Stimulated activated naive CD8-positive, alpha-beta T cell treated with anti-CD3 and anti-CD28 coated beads, Interleukin-15, Interleukin-2, amounts not matched to agents 100 ng/mL and 50 ng/mL, for 24 hours (primary cell): Measurements from ENCODE around the gene FAM76A.
"Not testable (repeated sequence)": the region's sequence is repeated elsewhere in the genome, so short reads cannot be mapped to it uniquely, and the experiment has no call there.

Experiments used
- H3K27ac Mint-ChIP-seq: one replicate; pipeline ENCODE4 v1.8.0; 2021; ENCODE audit warnings: mild to moderate bottlenecking, mixed read lengths
- H3K27me3 Mint-ChIP-seq: one replicate; pipeline ENCODE4 v1.8.0; 2021; ENCODE audit warnings: mixed read lengths
- H3K36me3 Mint-ChIP-seq: one replicate; pipeline ENCODE4 v1.8.0; 2021; ENCODE audit warnings: low read depth, mixed read lengths
- H3K4me1 Mint-ChIP-seq: one replicate; pipeline ENCODE4 v1.8.0; 2021; ENCODE audit warnings: low read depth, mixed read lengths
- H3K4me3 Mint-ChIP-seq: one replicate; pipeline ENCODE4 v1.8.0; 2021; ENCODE audit warnings: mild to moderate bottlenecking, mixed read lengths
- H3K9me3 Mint-ChIP-seq: one replicate; pipeline ENCODE4 v1.8.0; 2021; ENCODE audit warnings: mixed read lengths

The FAM76A gene

GRCh38 chr1:27755865-27756264 is 30.1 kb downstream of the FAM76A start:
- Mint-ChIP-seq H3K4me3 (no peak overlapping the region), H3K4me1 (no peaks in the 10 kb centered on the region), H3K27me3 (no peaks in the 10 kb centered on the region), H3K36me3 (peaks cover 30% of the 10 kb centered on the region), H3K27ac (no peak overlapping the region), H3K9me3 (no peaks in the 10 kb centered on the region)

- no peaks in the 10 kb centered on the region for H3K9me3 Mint-ChIP-seq
- no peaks in the 10 kb centered on the region for H3K4me1 Mint-ChIP-seq
- H3K27me3 Mint-ChIP-seq = no peaks in the 10 kb centered on the region
- no peak overlapping the region for H3K4me3 Mint-ChIP-seq
- peaks cover 21% of the 10 kb centered on the region for H3K36me3 Mint-ChIP-seq
- H3K27ac Mint-ChIP-seq = no peak overlapping the region
These were observed 33.5 kb downstream of the FAM76A start for GRCh38 chr1:27759236-27759635.

GRCh38 chr1:27760426-27760825 is 34.7 kb downstream of the FAM76A start:
- H3K9me3 Mint-ChIP-seq = no peaks in the 10 kb centered on the region
- H3K4me1 Mint-ChIP-seq = no peaks in the 10 kb centered on the region
- H3K36me3 Mint-ChIP-seq = peaks cover 21% of the 10 kb centered on the region
- H3K27me3 Mint-ChIP-seq = no peaks in the 10 kb centered on the region
- no peak overlapping the region for H3K27ac Mint-ChIP-seq
- H3K4me3 Mint-ChIP-seq = no peak overlapping the region

GRCh38 chr1:27762033-27762432 is 36.3 kb downstream of the FAM76A start:
- Mint-ChIP-seq H3K9me3 (no peaks in the 10 kb centered on the region), H3K27ac (no peak overlapping the region), H3K4me1 (no peaks in the 10 kb centered on the region), H3K36me3 (peaks cover 9% of the 10 kb centered on the region), H3K27me3 (no peaks in the 10 kb centered on the region), H3K4me3 (no peak overlapping the region)

- H3K4me1 Mint-ChIP-seq = no peaks in the 10 kb centered on the region
- H3K27ac Mint-ChIP-seq = no peak overlapping the region
- no peaks in the 10 kb centered on the region for H3K27me3 Mint-ChIP-seq
- no peaks in the 10 kb centered on the region for H3K9me3 Mint-ChIP-seq
- peaks cover 5% of the 10 kb centered on the region for H3K36me3 Mint-ChIP-seq
- no peak overlapping the region for H3K4me3 Mint-ChIP-seq
These were observed 37.6 kb downstream of the FAM76A start for GRCh38 chr1:27763358-27763757.

- H3K27me3 Mint-ChIP-seq = no peaks in the 10 kb centered on the region
These were observed 44.6 kb downstream of the FAM76A start for GRCh38 chr1:27770293-27770830.

GRCh38 chr1:27772036-27772931 is 46.5 kb downstream of the FAM76A start:
- peaks cover 36% of the 10 kb centered on the region for H3K4me1 Mint-ChIP-seq
- H3K27me3 Mint-ChIP-seq = no peaks in the 10 kb centered on the region
- H3K4me3 Mint-ChIP-seq = peak overlapping the region; percentile 92
- peaks cover 7% of the 10 kb centered on the region for H3K36me3 Mint-ChIP-seq
- no peaks in the 10 kb centered on the region for H3K9me3 Mint-ChIP-seq
- H3K27ac Mint-ChIP-seq = peak overlapping the region; percentile 98

More at GRCh38 chr1:27770293-27770830, 44.6 kb downstream of the FAM76A start:
- H3K9me3 Mint-ChIP-seq = no peaks in the 10 kb centered on the region
- H3K36me3 Mint-ChIP-seq = no peaks in the 10 kb centered on the region
- no peak overlapping the region for H3K27ac Mint-ChIP-seq
- H3K4me1 Mint-ChIP-seq = peaks cover 24% of the 10 kb centered on the region
- no peak overlapping the region for H3K4me3 Mint-ChIP-seq

- Mint-ChIP-seq H3K27me3 (no peaks in the 10 kb centered on the region), H3K4me3 (peak within 1 kb of the TSS; percentile 92), H3K36me3 (peaks cover 9% of the 10 kb centered on the region), H3K4me1 (peaks cover 42% of the 10 kb centered on the region), H3K27ac (peak within 1 kb of the TSS; percentile 98), H3K9me3 (no peaks in the 10 kb centered on the region)
These were observed 47.4 kb downstream of the FAM76A start, which contains the start of gene STX12 for GRCh38 chr1:27772932-27773825. Gene STX12 (plus strand): TSS chr1:27773219. CDS start chr1:27773308, 89 bp downstream.

GRCh38 chr1:27773826-27774445 is 48.2 kb downstream of the FAM76A start:
- H3K27me3 Mint-ChIP-seq = no peaks in the 10 kb centered on the region
- peak overlapping the region; percentile 90 for H3K27ac Mint-ChIP-seq
- no peaks in the 10 kb centered on the region for H3K9me3 Mint-ChIP-seq
- H3K36me3 Mint-ChIP-seq = peaks cover 9% of the 10 kb centered on the region
- H3K4me3 Mint-ChIP-seq = peak overlapping the region; percentile 92
- H3K4me1 Mint-ChIP-seq = peaks cover 43% of the 10 kb centered on the region

- Mint-ChIP-seq H3K27ac (peak overlapping the region; percentile 36), H3K27me3 (no peaks in the 10 kb centered on the region), H3K36me3 (peaks cover 12% of the 10 kb centered on the region), H3K4me1 (peaks cover 43% of the 10 kb centered on the region), H3K4me3 (no peak overlapping the region), H3K9me3 (no peaks in the 10 kb centered on the region)
These were observed 48.9 kb downstream of the FAM76A start for GRCh38 chr1:27774654-27775053.

GRCh38 chr1:27775336-27775735 is 49.6 kb downstream of the FAM76A start:
- peaks cover 43% of the 10 kb centered on the region for H3K4me1 Mint-ChIP-seq
- H3K27me3 Mint-ChIP-seq, H3K27ac Mint-ChIP-seq, H3K4me3 Mint-ChIP-seq, H3K9me3 Mint-ChIP-seq: not testable (repeated sequence)
- peaks cover 14% of the 10 kb centered on the region for H3K36me3 Mint-ChIP-seq

- not testable (repeated sequence) for H3K27ac Mint-ChIP-seq, H3K27me3 Mint-ChIP-seq, H3K9me3 Mint-ChIP-seq, H3K4me3 Mint-ChIP-seq
- peaks cover 14% of the 10 kb centered on the region for H3K36me3 Mint-ChIP-seq
- peaks cover 43% of the 10 kb centered on the region for H3K4me1 Mint-ChIP-seq
These were observed 50.5 kb downstream of the FAM76A start for GRCh38 chr1:27776276-27776675.

- H3K4me1 Mint-ChIP-seq = peaks cover 31% of the 10 kb centered on the region
These were observed 52.3 kb downstream of the FAM76A start for GRCh38 chr1:27778056-27778455.

GRCh38 chr1:27779122-27779521 is 53.4 kb downstream of the FAM76A start:
- H3K36me3 Mint-ChIP-seq = peaks cover 14% of the 10 kb centered on the region
- H3K9me3 Mint-ChIP-seq = no peaks in the 10 kb centered on the region
- H3K4me1 Mint-ChIP-seq = peaks cover 27% of the 10 kb centered on the region
- H3K27ac Mint-ChIP-seq = no peak overlapping the region
- H3K27me3 Mint-ChIP-seq = no peaks in the 10 kb centered on the region
- H3K4me3 Mint-ChIP-seq = no peak overlapping the region

More at GRCh38 chr1:27778056-27778455, 52.3 kb downstream of the FAM76A start:
- no peak overlapping the region for H3K27ac Mint-ChIP-seq
- peaks cover 14% of the 10 kb centered on the region for H3K36me3 Mint-ChIP-seq
- H3K4me3 Mint-ChIP-seq = no peak overlapping the region
- H3K27me3 Mint-ChIP-seq = no peaks in the 10 kb centered on the region
- no peaks in the 10 kb centered on the region for H3K9me3 Mint-ChIP-seq
